ENCODE results near the gene BRMS1. TPM values are rescaled to one million over a fixed set of nuclear protein-coding genes. Genes with fewer than 3 reads are reported as not detected.

BRMS1 gene
- total and polyA plus RNA-seq, 2 donors from 2014 or later, result 32.8 to 69.7 TPM

- no peaks in the 10 kb centered on the region for H3K36me3 ChIP-seq (ENCODE audit: control insufficient read depth in 2 of 3, insufficient read depth in 3 of 3, low read length in 3 of 3)
- H3K4me1 ChIP-seq (ENCODE audit: control insufficient read depth in 2 of 3, insufficient read depth in 2 of 3, low read depth in 1 of 3, low read length in 3 of 3), result peaks cover 0 to 16% (median 3%) of the 10 kb centered on the region in 3 donors
- H3K27ac ChIP-seq (ENCODE audit: low read depth in 2 of 2, low read length in 2 of 2), result peak overlapping the region; percentile 20 to 57
- peak overlapping the region; percentile 41 to 68 (median 53) for H3K4me3 ChIP-seq (ENCODE audit: low read length in 3 of 3)
- no peaks in the 10 kb centered on the region for H3K27me3 ChIP-seq (ENCODE audit: control insufficient read depth, insufficient read depth, low read length)
- intact Hi-C loops (cut with DNase I), result no loop called here
- H3K9me3 ChIP-seq (ENCODE audit: control insufficient read depth in 2 of 3, insufficient read depth in 1 of 3, low read length in 3 of 3), result no peaks in the 10 kb centered on the region
- no peak for TF ChIP-seq CTCF (IDR thresholded peaks at IDR 0.05; ENCODE audit: borderline replicate concordance, extremely low read depth, insufficient read depth)
- DNase-seq (peak in 1 of 5 donors; percentile 78), FAIRE-seq (no peak)
- H3K9ac ChIP-seq (ENCODE audit: low read length in 3 of 3), result peak overlapping the region in 2 of 3 donors; percentile 34 to 45
Measured at GRCh38 chr11:66315921-66316811, 28.7 kb downstream of the BRMS1 start.

GRCh38 chr11:66315498-66315885 lies 29.4 kb downstream of the BRMS1 start:
- peaks cover 0 to 16% (median 3%) of the 10 kb centered on the region in 3 donors for H3K4me1 ChIP-seq (ENCODE audit: control insufficient read depth in 2 of 3, insufficient read depth in 2 of 3, low read depth in 1 of 3, low read length in 3 of 3)
- H3K27me3 ChIP-seq (ENCODE audit: control insufficient read depth, insufficient read depth, low read length), result no peaks in the 10 kb centered on the region
- peak overlapping the region; percentile 41 to 68 (median 53) for H3K4me3 ChIP-seq (ENCODE audit: low read length in 3 of 3)
- DNase-seq (peak in 1 of 5 donors; percentile 71), FAIRE-seq (no peak)
- H3K36me3 ChIP-seq (ENCODE audit: control insufficient read depth in 2 of 3, insufficient read depth in 3 of 3, low read length in 3 of 3), result no peaks in the 10 kb centered on the region
- TF ChIP-seq CTCF (IDR thresholded peaks at IDR 0.05; ENCODE audit: borderline replicate concordance, extremely low read depth, insufficient read depth), result no peak
- H3K27ac ChIP-seq (ENCODE audit: low read depth in 2 of 2, low read length in 2 of 2), result peak overlapping the region; percentile 20 to 57
- intact Hi-C loops (cut with DNase I), result no loop called here
- H3K9ac ChIP-seq (ENCODE audit: low read length in 3 of 3), result peak overlapping the region in 2 of 3 donors; percentile 34 to 45
- H3K9me3 ChIP-seq (ENCODE audit: control insufficient read depth in 2 of 3, insufficient read depth in 1 of 3, low read length in 3 of 3), result no peaks in the 10 kb centered on the region

GRCh38 chr11:66314561-66315497 lies 30.1 kb downstream of the BRMS1 start:
- Histone ChIP-seq H3K27ac (ENCODE audit: low read depth in 2 of 2, low read length in 2 of 2) (peak overlapping the region in 1 of 2 donors; percentile 22), H3K9ac (ENCODE audit: low read length in 3 of 3) (peak overlapping the region in 1 of 3 donors; percentile 17)

More at GRCh38 chr11:66314561-66315497, 30.1 kb downstream of the BRMS1 start:
- no peaks in the 10 kb centered on the region for H3K27me3 ChIP-seq (ENCODE audit: control insufficient read depth, insufficient read depth, low read length)
- peak in 2 of 5 donors; percentile 60 to 73 for DNase-seq
- peaks cover 0 to 16% (median 3%) of the 10 kb centered on the region in 3 donors for H3K4me1 ChIP-seq (ENCODE audit: control insufficient read depth in 2 of 3, insufficient read depth in 2 of 3, low read depth in 1 of 3, low read length in 3 of 3)
- peak overlapping the region in 2 of 3 donors; percentile 53 to 68 for H3K4me3 ChIP-seq (ENCODE audit: low read length in 3 of 3)
- no peaks in the 10 kb centered on the region for H3K9me3 ChIP-seq (ENCODE audit: control insufficient read depth in 2 of 3, insufficient read depth in 1 of 3, low read length in 3 of 3)
- no peak for FAIRE-seq
- no peaks in the 10 kb centered on the region for H3K36me3 ChIP-seq (ENCODE audit: control insufficient read depth in 2 of 3, insufficient read depth in 3 of 3, low read length in 3 of 3)
- TF ChIP-seq CTCF (IDR thresholded peaks at IDR 0.05; ENCODE audit: borderline replicate concordance, extremely low read depth, insufficient read depth), result no peak
- intact Hi-C loops (cut with DNase I), result no loop called here

Data from kidney (tissue), 14 donors.